GM19193 (cell line): Measurements from ENCODE around the gene GRIA1.

Experiments used
- POLR2A ChIP-seq: IDR thresholded peaks from 4 replicates; pipeline ENCODE4 v1.6.1; 2011; ENCODE audit not compliant: insufficient read depth, insufficient read length; ENCODE audit errors: extremely low read depth

GRIA1 gene

GRCh38 chr5:153802050-153802821 lies 311.8 kb downstream of the GRIA1 start:
- TF ChIP-seq POLR2A, result no peak

- no peak for TF ChIP-seq POLR2A
Observed at GRCh38 chr5:153807801-153808200, 317.3 kb downstream of the GRIA1 start.

GRCh38 chr5:153809166-153809565 lies 318.7 kb downstream of the GRIA1 start:
- no peak for TF ChIP-seq POLR2A

- no peak for TF ChIP-seq POLR2A
Observed at GRCh38 chr5:153813901-153814300, 323.4 kb downstream of the GRIA1 start.

- TF ChIP-seq POLR2A, result no peak
Observed at GRCh38 chr5:153816870-153817269, 326.4 kb downstream of the GRIA1 start.

- TF ChIP-seq POLR2A, result no peak
Observed at GRCh38 chr5:153818626-153819025, 328.2 kb downstream of the GRIA1 start.

GRCh38 chr5:153823036-153823435 lies 332.6 kb downstream of the GRIA1 start:
- TF ChIP-seq POLR2A, result no peak

GRCh38 chr5:153824909-153825308 lies 334.4 kb downstream of the GRIA1 start:
- TF ChIP-seq POLR2A, result no peak

- no peak for TF ChIP-seq POLR2A
Observed at GRCh38 chr5:153827397-153827796, 336.9 kb downstream of the GRIA1 start.

GRCh38 chr5:153829510-153830065 lies 339.1 kb downstream of the GRIA1 start:
- no peak for TF ChIP-seq POLR2A

- TF ChIP-seq POLR2A, result no peak
Observed at GRCh38 chr5:153831973-153832372, 341.5 kb downstream of the GRIA1 start.

- no peak for TF ChIP-seq POLR2A
Observed at GRCh38 chr5:153835891-153836515, 345.5 kb downstream of the GRIA1 start.

- TF ChIP-seq POLR2A, result no peak
Observed at GRCh38 chr5:153860195-153860886, 369.9 kb downstream of the GRIA1 start.
